MM.1S (cell line): ENCODE data around the gene JPH3.

ENCODE experiments used
- EZH2 ChIP-seq: fragments of 300-600 bp; sonication (generic); optimal IDR thresholded peaks from 2 replicates; pipeline ENCODE3; 2017; ENCODE audit warnings: low read depth, mild to moderate bottlenecking, antibody characterized with exemption, low read length, mixed read lengths
- EZH2phosphoT487 ChIP-seq: fragments of 300-600 bp; sonication (generic); IDR thresholded peaks from 2 replicates; pipeline ENCODE4 v1.6.1; 2018; ENCODE audit warnings: antibody characterized with exemption, low read length
- TF ChIP-seq, protein P1 (sequence below): fragments of 300-600 bp; sonication (generic); IDR thresholded peaks from 2 replicates; pipeline ENCODE4 v1.5.1; 2016; ENCODE audit warnings: antibody characterized with exemption, low read length, mixed read lengths

DNA sequence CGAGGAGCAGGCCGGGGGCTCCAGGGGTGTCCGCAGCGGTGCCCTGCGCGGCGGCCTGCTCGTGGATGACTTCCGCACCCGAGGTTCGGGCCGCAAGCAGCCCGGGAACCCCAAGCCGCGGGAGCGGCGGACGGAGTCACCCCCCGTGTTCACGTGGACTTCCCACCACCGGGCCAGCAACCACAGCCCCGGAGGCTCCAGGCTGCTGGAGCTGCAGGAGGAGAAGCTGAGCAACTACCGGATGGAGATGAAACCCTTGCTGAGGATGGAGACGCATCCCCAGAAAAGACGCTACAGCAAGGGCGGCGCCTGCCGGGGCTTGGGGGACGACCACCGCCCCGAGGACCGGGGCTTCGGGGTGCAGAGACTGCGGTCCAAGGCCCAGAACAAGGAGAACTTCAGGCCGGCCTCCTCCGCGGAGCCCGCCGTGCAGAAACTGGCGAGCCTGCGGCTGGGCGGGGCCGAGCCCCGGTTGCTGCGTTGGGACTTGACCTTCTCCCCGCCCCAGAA is 87.7 kb downstream of the JPH3 start:
- TF ChIP-seq, protein P1, sequence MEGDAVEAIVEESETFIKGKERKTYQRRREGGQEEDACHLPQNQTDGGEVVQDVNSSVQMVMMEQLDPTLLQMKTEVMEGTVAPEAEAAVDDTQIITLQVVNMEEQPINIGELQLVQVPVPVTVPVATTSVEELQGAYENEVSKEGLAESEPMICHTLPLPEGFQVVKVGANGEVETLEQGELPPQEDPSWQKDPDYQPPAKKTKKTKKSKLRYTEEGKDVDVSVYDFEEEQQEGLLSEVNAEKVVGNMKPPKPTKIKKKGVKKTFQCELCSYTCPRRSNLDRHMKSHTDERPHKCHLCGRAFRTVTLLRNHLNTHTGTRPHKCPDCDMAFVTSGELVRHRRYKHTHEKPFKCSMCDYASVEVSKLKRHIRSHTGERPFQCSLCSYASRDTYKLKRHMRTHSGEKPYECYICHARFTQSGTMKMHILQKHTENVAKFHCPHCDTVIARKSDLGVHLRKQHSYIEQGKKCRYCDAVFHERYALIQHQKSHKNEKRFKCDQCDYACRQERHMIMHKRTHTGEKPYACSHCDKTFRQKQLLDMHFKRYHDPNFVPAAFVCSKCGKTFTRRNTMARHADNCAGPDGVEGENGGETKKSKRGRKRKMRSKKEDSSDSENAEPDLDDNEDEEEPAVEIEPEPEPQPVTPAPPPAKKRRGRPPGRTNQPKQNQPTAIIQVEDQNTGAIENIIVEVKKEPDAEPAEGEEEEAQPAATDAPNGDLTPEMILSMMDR, result no peak
- TF ChIP-seq EZH2phosphoT487 (no peak), EZH2 (no peak)
